PC-9 (cell line): Measurements from ENCODE around the gene KCNK3. TPM values are rescaled to one million over a fixed set of nuclear protein-coding genes. Genes with fewer than 3 reads are reported as not detected.

Experiments used
- BruUV-seq: library from RNA; stranded (reverse); fragments of 400-500 nt; replicated peaks from 2 replicates; lab custom pipeline; 2021; lab: Mats Ljungman, UMichigan
- CTCF ChIA-PET: fragments of 300-600 bp; sonication (Branson Sonifier 250); formaldehyde crosslinking; loops from one replicate; lab custom pipeline; 2022; ENCODE audit warnings: antibody characterized with exemption; lab: Charles Lee
- POLR2A ChIA-PET: fragments of 300-600 bp; sonication (Branson Sonifier 250); formaldehyde crosslinking; loops from one replicate; lab custom pipeline; 2022; ENCODE audit warnings: antibody characterized with exemption; ENCODE audit not compliant: unreplicated experiment; lab: Charles Lee
- DNase-seq, 2 experiments: peaks; one replicate each; pipeline versions ENCODE4 v3.0.0 to v3.0.0-alpha.2; 2015 to 2022; ENCODE audit warnings: mixed read lengths in 1 of 2
- H2AFZ ChIP-seq: fragments of 200-600 bp; sonication (generic); 2 replicates; pipeline ENCODE4 v1.8.1; 2017; ENCODE audit warnings: antibody characterized with exemption
- H3F3A ChIP-seq: fragments of 200-600 bp; sonication (generic); 2 replicates; pipeline ENCODE4 v1.8.1; 2017; ENCODE audit warnings: antibody characterized with exemption, mild to moderate bottlenecking, low read depth; ENCODE audit not compliant: insufficient read depth
- H3K27ac ChIP-seq: fragments of 200-600 bp; sonication (generic); 2 replicates; pipeline ENCODE4 v1.6.1; 2016; ENCODE audit warnings: mixed run types
- H3K27me3 ChIP-seq: fragments of 200-600 bp; sonication (generic); 2 replicates; pipeline ENCODE4 v1.6.1; 2016; ENCODE audit warnings: low read depth, mixed run types; ENCODE audit not compliant: insufficient read depth
- H3K36me3 ChIP-seq: fragments of 200-600 bp; sonication (generic); 2 replicates; pipeline ENCODE4 v1.6.1; 2016; ENCODE audit warnings: low read depth, mixed run types
- H3K4me1 ChIP-seq: fragments of 200-600 bp; sonication (generic); replicated peaks from 2 replicates; pipeline ENCODE4 v1.6.1; 2016; ENCODE audit warnings: mixed run types; ENCODE audit not compliant: insufficient read depth
- H3K4me2 ChIP-seq: fragments of 200-600 bp; sonication (generic); 2 replicates; pipeline ENCODE4 v1.6.1; 2017; ENCODE audit warnings: mixed run types
- H3K4me3 ChIP-seq: fragments of 200-600 bp; sonication (generic); 2 replicates; pipeline ENCODE4 v1.6.1; 2016; ENCODE audit warnings: mixed run types
- H3K79me2 ChIP-seq: fragments of 200-600 bp; sonication (generic); 2 replicates; pipeline ENCODE4 v1.6.1; 2017; ENCODE audit warnings: low read depth, mixed run types
- H3K9me2 ChIP-seq: fragments of 200-600 bp; sonication (generic); 2 replicates; pipeline ENCODE4 v1.8.1; 2017; ENCODE audit warnings: mild to moderate bottlenecking; ENCODE audit not compliant: insufficient read depth
- H3K9me3 ChIP-seq: fragments of 200-600 bp; sonication (generic); 2 replicates; pipeline ENCODE4 v1.8.1; 2016; ENCODE audit warnings: low read depth; ENCODE audit not compliant: insufficient read depth
- H4K20me1 ChIP-seq: fragments of 200-600 bp; sonication (generic); 2 replicates; pipeline ENCODE4 v1.8.1; 2017; ENCODE audit not compliant: insufficient read depth
- EZH2 ChIP-seq: fragments of 200-600 bp; sonication (generic); IDR thresholded peaks from 2 replicates; pipeline ENCODE4 v1.8.0; 2017; ENCODE audit warnings: antibody characterized with exemption, low read depth
- intact Hi-C: fragments of 100-400 bp; cut with micrococcal nuclease; formaldehyde crosslinking; loops from one replicate; pipeline ENCODE4 v1.10.0; 2022; ENCODE audit not compliant: unreplicated experiment
- total RNA-seq: library from RNA; stranded (reverse); gene quantifications from 2 replicates; pipeline ENCODE4 v1.2.3, GENCODE V29; 2021
- TF ChIP-seq, protein P1 (sequence below): fragments of 200-600 bp; sonication (generic); conservative IDR thresholded peaks from 2 replicates; pipeline ENCODE4 v1.6.1; 2017; ENCODE audit warnings: mixed run types, antibody characterized with exemption, mild to moderate bottlenecking, moderate library complexity

Gene KCNK3
- total RNA-seq, 1 experiment from 2014 or later: not detected

DNA sequence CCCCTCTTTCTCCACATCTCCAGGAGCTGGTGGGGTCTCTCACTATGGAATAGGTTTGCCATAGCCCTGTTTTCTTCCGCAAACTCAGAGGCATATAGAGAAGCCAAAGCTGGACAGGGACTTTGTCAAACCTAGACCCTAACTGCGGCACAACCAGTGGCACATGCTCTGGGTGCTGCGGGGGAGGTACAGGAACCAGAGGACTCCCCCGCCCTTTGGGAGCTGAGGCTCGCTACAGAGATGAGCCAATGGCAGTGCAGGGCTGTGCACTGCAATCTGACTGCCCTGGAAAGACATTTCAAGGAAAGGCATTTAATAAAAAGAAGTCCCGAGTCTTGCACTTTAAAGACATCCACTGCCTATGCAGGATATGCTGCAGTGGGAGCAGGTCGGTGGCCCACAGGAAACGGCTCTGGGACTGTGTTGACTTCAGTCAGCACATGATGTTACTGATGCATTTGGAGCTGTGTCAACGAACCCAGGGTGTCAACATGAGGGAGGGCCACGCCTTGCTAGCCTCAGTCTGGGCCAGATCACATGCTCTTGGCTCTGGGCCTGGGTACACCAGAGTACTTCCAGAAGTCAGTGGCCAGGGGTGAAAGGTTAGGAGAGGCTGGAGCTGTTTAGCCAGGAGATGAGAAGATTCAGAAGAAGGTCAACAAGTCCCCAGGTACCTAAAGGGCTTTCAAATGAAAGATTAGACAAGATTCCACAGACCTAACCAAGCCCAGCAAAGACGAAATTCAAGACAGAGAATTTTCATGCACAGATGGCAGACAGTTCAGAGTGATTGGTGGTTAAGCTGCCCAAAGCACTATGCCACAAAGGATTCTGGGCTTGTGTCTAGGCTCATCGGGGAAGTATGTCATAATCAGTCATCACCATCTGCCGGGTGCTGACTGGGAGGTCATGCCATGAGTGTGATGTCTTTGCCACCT is 79.8 kb downstream of the KCNK3 start:
- peaks cover 25% of the 10 kb centered on the region for H3K36me3 ChIP-seq
- no TSS peak for BruUV-seq

DNA sequence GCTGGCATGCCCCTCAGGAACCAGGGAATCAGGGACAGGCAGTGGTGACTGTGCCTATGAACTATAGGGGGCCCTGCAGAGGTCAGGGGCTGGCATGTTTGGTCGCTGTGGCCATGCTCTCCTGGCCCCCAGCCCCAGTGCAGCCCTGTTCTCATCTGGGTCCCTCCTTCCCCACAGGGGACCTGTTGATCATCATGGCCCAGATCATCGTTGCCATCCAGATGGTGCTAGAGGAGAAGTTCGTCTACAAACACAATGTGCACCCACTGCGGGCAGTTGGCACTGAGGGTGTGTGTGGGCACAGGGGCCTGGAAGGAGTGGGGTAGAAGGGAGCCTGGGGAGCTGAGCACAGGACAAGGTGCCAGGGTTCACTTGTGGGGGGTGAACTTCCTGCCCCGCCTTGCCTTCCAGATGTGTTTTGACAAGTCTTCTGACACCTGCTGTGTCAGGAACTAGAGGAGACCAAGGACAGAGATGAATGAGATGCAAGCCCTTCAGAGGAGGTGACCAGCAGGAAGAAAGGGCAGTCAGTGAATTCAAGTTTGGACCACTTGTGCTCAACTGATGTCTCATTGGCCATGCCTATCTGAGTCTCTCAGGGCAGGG is 83.8 kb downstream of the KCNK3 start:
- Histone ChIP-seq H3K9me2 (no peaks in the 10 kb centered on the region), H3K79me2 (peaks cover 23% of the 10 kb centered on the region), H3F3A (peaks cover 15% of the 10 kb centered on the region; the same call in 1 of the 2 replicates), H3K9me3 (no peaks in the 10 kb centered on the region), H3K4me3 (no peak overlapping the region), H2AFZ (no peak overlapping the region), H4K20me1 (0 out of 2 replicates have a peak, but pooled peaks cover 7% of the 10 kb centered on the region), H3K4me2 (no peak overlapping the region), H3K4me1 (peaks cover 17% of the 10 kb centered on the region), H3K27me3 (no peaks in the 10 kb centered on the region), H3K27ac (no peak overlapping the region), H3K36me3 (peaks cover 31% of the 10 kb centered on the region; the same call in 1 of the 2 replicates)
- no peak for DNase-seq
- CTCF ChIA-PET: no interaction called here
- POLR2A ChIA-PET: no interaction called here
- BruUV-seq: no TSS peak
- TF ChIP-seq, protein P1, sequence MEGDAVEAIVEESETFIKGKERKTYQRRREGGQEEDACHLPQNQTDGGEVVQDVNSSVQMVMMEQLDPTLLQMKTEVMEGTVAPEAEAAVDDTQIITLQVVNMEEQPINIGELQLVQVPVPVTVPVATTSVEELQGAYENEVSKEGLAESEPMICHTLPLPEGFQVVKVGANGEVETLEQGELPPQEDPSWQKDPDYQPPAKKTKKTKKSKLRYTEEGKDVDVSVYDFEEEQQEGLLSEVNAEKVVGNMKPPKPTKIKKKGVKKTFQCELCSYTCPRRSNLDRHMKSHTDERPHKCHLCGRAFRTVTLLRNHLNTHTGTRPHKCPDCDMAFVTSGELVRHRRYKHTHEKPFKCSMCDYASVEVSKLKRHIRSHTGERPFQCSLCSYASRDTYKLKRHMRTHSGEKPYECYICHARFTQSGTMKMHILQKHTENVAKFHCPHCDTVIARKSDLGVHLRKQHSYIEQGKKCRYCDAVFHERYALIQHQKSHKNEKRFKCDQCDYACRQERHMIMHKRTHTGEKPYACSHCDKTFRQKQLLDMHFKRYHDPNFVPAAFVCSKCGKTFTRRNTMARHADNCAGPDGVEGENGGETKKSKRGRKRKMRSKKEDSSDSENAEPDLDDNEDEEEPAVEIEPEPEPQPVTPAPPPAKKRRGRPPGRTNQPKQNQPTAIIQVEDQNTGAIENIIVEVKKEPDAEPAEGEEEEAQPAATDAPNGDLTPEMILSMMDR: no peak
- no peak for TF ChIP-seq EZH2
- intact Hi-C loops: no loop called here

More for the DNA sequence above, 79.8 kb downstream of the KCNK3 start:
- intact Hi-C loops: no loop called here
- no peak for DNase-seq
- Histone ChIP-seq H3K4me3 (no peak overlapping the region), H3K79me2 (peaks cover 59% of the 10 kb centered on the region), H3K9me3 (no peaks in the 10 kb centered on the region), H3K9me2 (no peaks in the 10 kb centered on the region), H3F3A (0 out of 2 replicates have a peak, but pooled peaks cover under 1% of the 10 kb centered on the region), H2AFZ (no peak overlapping the region), H3K27me3 (no peaks in the 10 kb centered on the region), H3K27ac (peak overlapping the region; percentile 56), H3K4me2 (no peak overlapping the region), H3K4me1 (peaks cover 47% of the 10 kb centered on the region), H4K20me1 (0 out of 2 replicates have a peak, but pooled peaks cover 7% of the 10 kb centered on the region)
- ChIA-PET POLR2A (interaction anchor here (0.5 kb wide), 1 partner anchor 76 kb away, joined by 3 read pairs; no protein-coding TSS in a partner anchor), CTCF (interaction anchor here (0.5 to 1.0 kb wide), 2 partner anchors 10 to 12 kb away, joined by 3 read pairs; no protein-coding TSS in a partner anchor)
- TF ChIP-seq, protein P1: no peak
- TF ChIP-seq EZH2: no peak

DNA sequence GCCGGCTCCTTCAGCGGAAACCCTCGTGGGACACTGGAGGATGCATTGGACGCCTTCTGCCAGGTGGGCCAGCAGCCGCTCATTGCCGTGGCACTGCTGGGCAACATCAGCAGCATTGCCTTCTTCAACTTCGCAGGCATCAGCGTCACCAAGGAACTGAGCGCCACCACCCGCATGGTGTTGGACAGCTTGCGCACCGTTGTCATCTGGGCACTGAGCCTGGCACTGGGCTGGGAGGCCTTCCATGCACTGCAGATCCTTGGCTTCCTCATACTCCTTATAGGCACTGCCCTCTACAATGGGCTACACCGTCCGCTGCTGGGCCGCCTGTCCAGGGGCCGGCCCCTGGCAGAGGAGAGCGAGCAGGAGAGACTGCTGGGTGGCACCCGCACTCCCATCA is 85.6 kb downstream of the KCNK3 start:
- peaks cover 31% of the 10 kb centered on the region; the same call in 1 of the 2 replicates for H3K36me3 ChIP-seq

More for the DNA sequence above, 85.6 kb downstream of the KCNK3 start:
- no peaks in the 10 kb centered on the region for H3K9me3 ChIP-seq
- no peaks in the 10 kb centered on the region for H3K27me3 ChIP-seq
- 0 out of 2 replicates have a peak, but pooled peaks cover under 1% of the 10 kb centered on the region for H4K20me1 ChIP-seq
- H2AFZ ChIP-seq: no peak overlapping the region
- H3K9me2 ChIP-seq: no peaks in the 10 kb centered on the region
- ChIA-PET CTCF (no interaction called here), POLR2A (no interaction called here)
- H3K79me2 ChIP-seq: peaks cover 5% of the 10 kb centered on the region
- no peak overlapping the region for H3K4me3 ChIP-seq
- DNase-seq: no peak
- no peak overlapping the region for H3K27ac ChIP-seq
- TF ChIP-seq, protein P1: no peak
- TF ChIP-seq EZH2: no peak
- no peaks in the 10 kb centered on the region for H3K4me1 ChIP-seq
- H3K4me2 ChIP-seq: no peak overlapping the region
- peaks cover 23% of the 10 kb centered on the region; the same call in 1 of the 2 replicates for H3F3A ChIP-seq
- intact Hi-C loops: no loop called here
- BruUV-seq: no TSS peak
